GM12874 (cell line): ENCODE data around the gene GRIK4.
A peak's percentile ranks its signal among the peaks of the same experiment; 100 is the strongest.

Experiments
- CTCF ChIP-seq: IDR thresholded peaks from 2 replicates; pipeline ENCODE4 v1.5.1; 2011; ENCODE audit warnings: low read depth, mild to moderate bottlenecking, control low read depth, low read length, moderate library complexity; ENCODE audit not compliant: insufficient read depth

The GRIK4 gene

DNA sequence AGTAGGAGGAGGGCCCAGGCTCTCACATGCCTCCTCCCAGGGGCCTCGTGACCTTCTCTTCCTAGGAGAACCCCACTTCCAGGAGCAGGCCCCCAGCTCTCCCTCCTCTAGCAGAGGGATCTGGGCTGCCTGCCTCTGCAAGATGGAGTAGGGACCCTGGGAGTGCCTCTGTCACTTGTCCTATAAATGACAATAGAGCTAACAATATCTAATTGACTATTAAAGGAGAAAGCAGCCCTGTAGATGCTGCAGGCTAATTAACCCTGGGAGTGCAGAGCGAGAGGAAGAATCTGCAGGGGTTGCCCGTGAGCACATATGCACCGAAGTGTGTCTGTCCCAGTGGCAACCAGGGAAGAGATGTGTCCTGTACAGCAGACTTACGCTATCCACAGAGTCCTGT, 184.4 kb downstream of the GRIK4 start:
- TF ChIP-seq CTCF, result no peak

DNA sequence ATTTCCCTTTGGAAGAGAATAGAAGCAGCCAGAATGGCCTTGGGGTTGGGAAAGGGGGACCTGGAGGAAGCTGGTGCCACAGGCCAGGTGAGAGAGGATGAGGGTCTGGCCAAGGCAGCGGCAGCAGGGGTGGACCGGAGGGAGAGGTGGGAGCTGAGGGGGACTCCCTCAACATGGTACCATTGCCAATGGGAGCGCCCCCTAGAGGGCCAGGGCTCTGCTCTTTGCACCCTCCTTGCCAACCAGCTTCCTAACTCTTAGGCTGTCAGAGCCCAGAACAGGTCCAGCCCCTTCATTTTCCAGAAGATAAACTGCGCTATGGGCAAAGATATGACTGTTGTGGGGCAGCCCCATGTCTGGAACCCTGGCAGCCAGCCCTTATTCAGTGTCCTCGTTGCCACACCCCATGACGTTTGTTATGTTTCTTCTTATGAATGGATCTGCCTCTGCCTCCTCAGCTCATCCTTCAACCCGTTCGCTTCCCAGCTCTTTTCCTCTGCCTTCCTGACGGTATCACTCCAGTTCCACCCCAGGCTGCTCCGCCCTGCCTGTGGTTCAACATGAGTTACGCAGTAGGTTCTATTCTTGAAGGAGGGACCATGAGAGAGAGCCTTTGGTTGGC, 185.2 kb downstream of the GRIK4 start:
- TF ChIP-seq CTCF, result peak; percentile 42; the same call in 1 of the 2 replicates

GRCh38 chr11:120698918-120699317, 187.4 kb downstream of the GRIK4 start:
- no peak for TF ChIP-seq CTCF

- TF ChIP-seq CTCF, result no peak
Measured at GRCh38 chr11:120702656-120703055, 191.1 kb downstream of the GRIK4 start.

GRCh38 chr11:120703358-120704152, 192.0 kb downstream of the GRIK4 start:
- TF ChIP-seq CTCF, result no peak

GRCh38 chr11:120704256-120704750, 192.8 kb downstream of the GRIK4 start:
- no peak for TF ChIP-seq CTCF

GRCh38 chr11:120706257-120706656, 194.7 kb downstream of the GRIK4 start:
- TF ChIP-seq CTCF, result no peak
